ENCODE results near the gene LGALS9B.
"Not testable (repeated sequence)": the region's sequence is repeated elsewhere in the genome, so short reads cannot be mapped to it uniquely, and the experiment has no call there.

LGALS9B gene

DNA sequence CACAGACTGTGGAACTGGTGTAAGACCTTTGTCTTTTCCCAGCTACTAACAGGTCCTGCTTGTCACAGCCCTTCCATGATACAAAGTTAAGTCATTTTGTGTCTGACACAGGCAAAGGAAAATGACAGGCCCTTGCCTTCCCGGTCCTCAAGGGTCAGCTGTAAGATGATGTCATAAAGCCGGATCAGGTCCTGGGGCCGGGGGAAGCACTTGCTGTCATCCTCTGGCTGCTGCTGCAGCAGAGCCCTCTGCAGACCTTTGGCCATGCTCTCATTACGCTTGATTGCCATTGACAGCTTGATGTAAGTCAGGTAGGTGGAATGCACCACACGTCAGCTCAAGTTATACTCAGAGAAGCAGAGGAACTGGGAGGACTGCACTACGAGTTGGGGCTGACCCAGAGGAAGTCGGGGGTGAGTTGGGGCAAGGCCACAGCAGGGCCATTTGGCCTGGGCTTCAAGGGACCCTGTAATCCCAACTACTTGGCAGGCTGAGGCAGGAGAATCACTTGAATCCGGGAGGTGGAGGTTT is 50.9 kb downstream of the LGALS9B start:
- not testable (repeated sequence) for DNase-seq (ENCODE audit: low read depth, low spot score)

DNA sequence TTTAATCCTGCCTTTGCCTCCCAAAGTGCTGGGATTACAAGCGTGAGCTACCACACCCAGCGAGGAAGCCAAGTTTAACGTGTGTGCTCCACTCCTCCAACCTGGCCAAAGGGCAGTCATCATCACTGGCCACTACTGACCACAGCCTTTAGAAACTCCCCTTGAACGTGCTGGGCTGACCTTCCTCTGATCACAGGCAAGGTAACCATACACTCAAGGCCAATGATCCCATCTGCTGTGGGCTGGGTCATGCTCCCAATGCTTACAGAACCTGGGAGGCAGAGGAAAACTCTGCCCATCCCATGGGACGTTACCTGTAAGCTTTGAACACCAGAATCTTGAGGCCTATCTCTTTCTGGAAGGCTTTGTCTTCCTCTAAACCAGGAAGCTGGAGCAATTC is 51.9 kb downstream of the LGALS9B start:
- DNase-seq (ENCODE audit: low read depth, low spot score), result not testable (repeated sequence)

DNA sequence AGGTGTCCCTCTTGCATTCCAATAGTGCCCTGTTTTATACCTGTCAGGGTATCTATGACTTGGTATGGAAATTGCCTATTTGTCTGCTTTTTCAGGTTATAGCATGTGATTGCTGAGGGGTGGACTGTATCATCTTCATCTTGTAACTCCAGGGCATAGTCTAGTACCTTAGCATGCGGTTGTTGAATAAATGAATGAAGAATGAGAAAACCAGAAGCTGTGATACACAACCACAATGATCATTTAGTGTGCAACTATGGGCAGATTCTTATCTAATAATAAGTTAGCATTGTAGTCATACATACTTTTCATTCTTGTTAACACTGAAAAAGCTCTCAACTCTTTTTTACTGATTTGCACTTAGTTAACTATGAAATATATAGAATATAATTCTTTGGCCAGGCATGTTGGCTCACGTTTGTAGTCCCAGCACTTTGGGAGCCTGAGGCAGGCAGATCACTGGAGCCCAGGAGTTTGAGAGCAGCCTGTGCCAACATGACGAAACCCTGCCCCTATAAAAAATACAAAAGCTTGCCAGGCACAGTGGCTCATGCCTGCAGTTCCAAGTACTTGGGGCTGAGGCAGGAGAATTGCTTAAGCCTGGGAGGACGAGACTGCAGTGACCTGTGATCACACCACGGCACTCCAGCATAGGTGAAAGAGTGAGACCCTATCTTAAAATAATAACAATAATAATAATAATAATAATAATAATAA is 65.9 kb downstream of the LGALS9B start:
- DNase-seq (ENCODE audit: low read depth, low spot score), result not testable (repeated sequence)

DNA sequence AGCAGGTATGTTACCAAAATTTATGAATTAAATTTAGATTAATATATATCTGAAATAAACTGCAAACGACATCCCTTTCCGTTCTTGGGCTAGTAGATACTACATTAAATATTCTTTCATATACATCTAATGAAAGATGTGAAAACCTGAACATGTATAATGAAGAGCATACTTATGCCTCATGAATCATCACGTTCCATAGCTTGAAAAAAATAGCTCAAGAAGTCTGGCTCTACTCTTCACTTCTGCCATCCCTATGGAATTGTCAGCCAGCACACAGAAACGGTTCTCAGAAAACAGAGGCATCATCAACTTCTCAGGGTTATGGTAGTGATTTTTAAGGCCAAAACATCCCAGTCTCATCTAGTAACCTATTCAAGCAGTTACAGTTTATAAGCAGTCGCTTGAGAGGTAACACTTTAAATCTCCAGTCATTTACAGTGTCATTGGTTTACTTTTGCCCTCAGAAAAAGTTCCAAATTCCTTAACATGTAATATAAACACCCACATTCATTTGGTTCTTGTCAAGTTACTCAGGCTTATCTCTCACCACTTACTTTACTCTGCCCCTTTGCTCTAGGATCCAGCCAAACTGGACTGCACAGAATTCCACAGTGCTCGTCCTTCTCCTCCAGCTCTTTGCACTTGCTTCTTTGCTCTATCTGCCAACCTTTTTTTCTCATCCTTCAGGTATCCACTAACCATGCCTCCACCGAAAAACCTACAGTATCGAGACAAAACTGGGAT is 66.6 kb downstream of the LGALS9B start:
- DNase-seq (ENCODE audit: low read depth, low spot score), result not testable (repeated sequence)
